Measurements from ENCODE around the gene POLR1B. TPM values are rescaled to one million over a fixed set of nuclear protein-coding genes. Genes with fewer than 3 reads are reported as not detected.
A peak's percentile ranks its signal among the peaks of the same experiment; 100 is the strongest.

The POLR1B gene
- total and polyA plus RNA-seq, 2 of the 13 experiments (the other 11 are each of a cell fraction or from before 2014, with no cell fraction given) = 18.3 to 46.0 TPM

GRCh38 chr2:112542123-112542983 is at the start of gene POLR1B (continued):
- TF ChIP-seq ELK4 (CRISPR knock-in tag; IDR thresholded peaks at IDR 0.05; ENCODE audit: borderline replicate concordance) (peak; percentile 87; the same call in 1 of the 2 replicates), ZKSCAN5 (CRISPR knock-in tag; IDR thresholded peaks at IDR 0.05) (0 out of 2 replicates have a peak, but pooled peaks have one; percentile 49), RORA (CRISPR knock-in tag; IDR thresholded peaks at IDR 0.05) (no peak), SMARCE1 (IDR thresholded peaks at IDR 0.05; ENCODE audit: borderline replicate concordance) (no peak), RBAK (CRISPR knock-in tag; IDR thresholded peaks at IDR 0.05) (peak; percentile 71; the same call in 1 of the 2 replicates), NCOA5 (CRISPR knock-in tag; IDR thresholded peaks at IDR 0.05) (no peak), RAD21 (CRISPR knock-in tag; IDR thresholded peaks at IDR 0.05) (peak; percentile 44), ZBTB49 (CRISPR knock-in tag; IDR thresholded peaks at IDR 0.05; ENCODE audit: borderline replicate concordance) (no peak), ZFP37 (CRISPR knock-in tag; IDR thresholded peaks at IDR 0.05; ENCODE audit: borderline replicate concordance) (peak; percentile 97), SMYD3 (CRISPR knock-in tag; IDR thresholded peaks at IDR 0.05) (peak; percentile 91; the same call in 1 of the 2 replicates), ZNF460 (CRISPR knock-in tag; IDR thresholded peaks at IDR 0.05; ENCODE audit: borderline replicate concordance) (no peak; the same call in 1 of the 2 replicates), PRMT3 (CRISPR knock-in tag; IDR thresholded peaks at IDR 0.05; ENCODE audit: borderline replicate concordance, low read depth) (no peak; the same call in 1 of the 2 replicates), ZHX1 (CRISPR knock-in tag; IDR thresholded peaks at IDR 0.05; ENCODE audit: low read depth) (no peak; the same call in 1 of the 2 replicates), SCMH1 (CRISPR knock-in tag; IDR thresholded peaks at IDR 0.05; ENCODE audit: borderline replicate concordance) (no peak), ZNF83 (CRISPR knock-in tag; IDR thresholded peaks at IDR 0.05; ENCODE audit: borderline replicate concordance) (peak; percentile 75; the same call in 1 of the 2 replicates), SRSF4 (IDR thresholded peaks at IDR 0.05; ENCODE audit: low read depth, low read length, poor library complexity, severe bottlenecking) (no peak), CAMTA2 (CRISPR knock-in tag; IDR thresholded peaks at IDR 0.05; ENCODE audit: borderline replicate concordance) (peak; percentile 99), ONECUT2 (CRISPR knock-in tag; IDR thresholded peaks at IDR 0.05) (peak; percentile 22; the same call in 1 of the 2 replicates), CENPT (CRISPR knock-in tag; IDR thresholded peaks at IDR 0.05; ENCODE audit: low read depth) (0 out of 2 replicates have a peak, but pooled peaks have one; percentile 74), ZBTB34 (CRISPR knock-in tag; IDR thresholded peaks at IDR 0.05) (peak; percentile 81; the same call in 1 of the 2 replicates), SKI (IDR thresholded peaks at IDR 0.05; ENCODE audit: partially characterized antibody) (peak; percentile 28)

Data from HepG2 (cell line).